Neural cell (in vitro differentiated cells): ENCODE results near the gene TIRAP. TPM values are rescaled to one million over a fixed set of nuclear protein-coding genes. Genes with fewer than 3 reads are reported as not detected.
"Not testable (repeated sequence)": the region's sequence is repeated elsewhere in the genome, so short reads cannot be mapped to it uniquely, and the experiment has no call there.

ENCODE experiments used
- H2AFZ ChIP-seq: fragments of 200-600, 300-800 bp; sonication (generic), shearing (Covaris generic); 2 replicates; pipeline ENCODE4 v1.6.0; 2014; ENCODE audit warnings: low read depth, mild to moderate bottlenecking, antibody characterized with exemption, low read length, moderate library complexity
- H3F3A ChIP-seq: fragments of 200-600 bp; shearing (Covaris generic); 2 replicates; pipeline ENCODE4 v1.6.1; 2016; ENCODE audit warnings: mild to moderate bottlenecking, moderate library complexity, mixed read lengths, antibody characterized with exemption, low read length; ENCODE audit not compliant: insufficient read depth, poor library complexity, severe bottlenecking
- H3K27ac ChIP-seq: fragments of 200-600, 300-800 bp; sonication (generic), shearing (Covaris generic); 2 replicates; pipeline ENCODE4 v1.5.1; 2014; ENCODE audit warnings: mild to moderate bottlenecking, low read length, moderate library complexity
- H3K27me3 ChIP-seq: fragments of 300-800, 200-600 bp; sonication (generic), shearing (Covaris generic); 2 replicates; pipeline ENCODE4 v1.6.0; 2014; ENCODE audit warnings: mild to moderate bottlenecking, low read depth, low read length, moderate library complexity; ENCODE audit not compliant: insufficient read depth
- H3K36me3 ChIP-seq: fragments of 300-800, 200-600 bp; sonication (generic), shearing (Covaris generic); 2 replicates; pipeline ENCODE4 v1.5.1; 2014; ENCODE audit warnings: mild to moderate bottlenecking, antibody characterized with exemption, low read length, moderate library complexity; ENCODE audit not compliant: insufficient read depth
- H3K4me2 ChIP-seq: fragments of 300-800, 200-600 bp; sonication (generic), shearing (Covaris generic); 2 replicates; pipeline ENCODE4 v1.6.0; 2014; ENCODE audit warnings: mild to moderate bottlenecking, low read length
- H3K4me3 ChIP-seq: fragments of 300-800, 200-600 bp; sonication (generic), shearing (Covaris generic); 2 replicates; pipeline ENCODE4 v1.5.1; 2014; ENCODE audit warnings: mild to moderate bottlenecking, low read length, moderate library complexity
- H3K79me2 ChIP-seq: fragments of 200-600 bp; shearing (Covaris generic); replicated peaks from 2 replicates; pipeline ENCODE4 v1.6.0; 2014; ENCODE audit warnings: mild to moderate bottlenecking, low read length, moderate library complexity; ENCODE audit not compliant: insufficient read depth
- H3K9ac ChIP-seq: fragments of 300-800, 200-600 bp; sonication (generic), shearing (Covaris generic); 2 replicates; pipeline ENCODE4 v1.6.1; 2016; ENCODE audit warnings: mild to moderate bottlenecking, low read length, mixed read lengths
- H3K9me2 ChIP-seq: fragments of 200-600 bp; shearing (Covaris generic); 2 replicates; pipeline ENCODE4 v1.6.1; 2016; ENCODE audit warnings: mild to moderate bottlenecking, low read length, mixed read lengths; ENCODE audit not compliant: insufficient read depth
- H3K9me3 ChIP-seq: fragments of 200-600, 300-800 bp; sonication (generic), shearing (Covaris generic); 2 replicates; pipeline ENCODE4 v1.6.1; 2016; ENCODE audit warnings: mild to moderate bottlenecking, mixed run types, low read length, moderate library complexity, mixed read lengths
- H4K20me1 ChIP-seq: fragments of 200-600 bp; shearing (Covaris generic); 2 replicates; pipeline ENCODE4 v1.6.1; 2016; ENCODE audit warnings: mild to moderate bottlenecking, mixed run types; ENCODE audit not compliant: insufficient read depth
- CTCF ChIP-seq: fragments of 450-650 bp; IDR thresholded peaks from 2 replicates; pipeline ENCODE4 v1.5.1; 2014; ENCODE audit warnings: antibody characterized with exemption, mild to moderate bottlenecking, moderate library complexity; ENCODE audit not compliant: poor library complexity, severe bottlenecking
- EP300 ChIP-seq: fragments of 450-650 bp; conservative IDR thresholded peaks from 2 replicates; pipeline ENCODE4 v1.6.1; 2014; ENCODE audit warnings: antibody characterized with exemption, mild to moderate bottlenecking, moderate library complexity; ENCODE audit not compliant: poor library complexity, severe bottlenecking
- EZH2 ChIP-seq: fragments of 200-600, 300-800 bp; shearing (Covaris generic), sonication (generic); IDR thresholded peaks from 2 replicates; pipeline ENCODE4 v1.6.1; 2014; ENCODE audit warnings: antibody characterized with exemption, low read length, borderline replicate concordance, mild to moderate bottlenecking; ENCODE audit not compliant: insufficient read depth, poor library complexity, severe bottlenecking
- MXI1 ChIP-seq: fragments of 450-650 bp; conservative IDR thresholded peaks from 2 replicates; pipeline ENCODE4 v1.6.1; 2014; ENCODE audit warnings: antibody characterized with exemption, mild to moderate bottlenecking; ENCODE audit not compliant: poor library complexity, severe bottlenecking
- POLR2AphosphoS5 ChIP-seq: IDR thresholded peaks from 2 replicates; pipeline ENCODE4 v1.6.1; 2012
- RAD21 ChIP-seq: fragments of 450-650 bp; conservative IDR thresholded peaks from 2 replicates; pipeline ENCODE4 v1.6.1; 2014; ENCODE audit warnings: antibody characterized with exemption, mild to moderate bottlenecking, moderate library complexity
- REST ChIP-seq: IDR thresholded peaks from 2 replicates; pipeline ENCODE4 v1.6.1; 2012; ENCODE audit warnings: borderline replicate concordance
- SMC3 ChIP-seq: fragments of 450-650 bp; conservative IDR thresholded peaks from 2 replicates; pipeline ENCODE4 v1.6.1; 2014; ENCODE audit warnings: antibody characterized with exemption, mild to moderate bottlenecking, moderate library complexity; ENCODE audit not compliant: poor library complexity
- TAF1 ChIP-seq: IDR thresholded peaks from 2 replicates; pipeline ENCODE4 v1.6.1; 2012; ENCODE audit warnings: low read depth
- polyA plus RNA-seq: library from polyadenylated mRNA; depleted of rRNA; stranded (reverse); fragments of >200 nt; gene quantifications from 2 replicates; pipeline ENCODE4 v1.2.3, GENCODE V29; 2014

TIRAP gene
- polyA plus RNA-seq, 1 donor from 2014 or later = 3.6 TPM

GRCh38 chr11:126254819-126255218 lies 28.1 kb upstream of the TIRAP start:
- no peak overlapping the region for H3K27ac ChIP-seq
- no peak overlapping the region for H3K4me3 ChIP-seq
- H4K20me1 ChIP-seq = no peaks in the 10 kb centered on the region
- H3K36me3 ChIP-seq = peaks cover 19% of the 10 kb centered on the region
- no peak for TF ChIP-seq RAD21
- TF ChIP-seq POLR2AphosphoS5 = no peak
- TF ChIP-seq EP300 = no peak
- TF ChIP-seq MXI1 = no peak
- no peak for TF ChIP-seq TAF1
- no peak for TF ChIP-seq CTCF
- TF ChIP-seq REST = no peak
- TF ChIP-seq EZH2 = no peak
- TF ChIP-seq SMC3 = no peak
- no peaks in the 10 kb centered on the region for H3K79me2 ChIP-seq
- no peak overlapping the region for H3K9ac ChIP-seq
- no peaks in the 10 kb centered on the region for H3F3A ChIP-seq
- H3K9me2 ChIP-seq = no peaks in the 10 kb centered on the region
- H3K27me3 ChIP-seq = no peaks in the 10 kb centered on the region
- H3K9me3 ChIP-seq = no peaks in the 10 kb centered on the region
- no peak overlapping the region for H3K4me2 ChIP-seq
- no peak overlapping the region for H2AFZ ChIP-seq

DNA sequence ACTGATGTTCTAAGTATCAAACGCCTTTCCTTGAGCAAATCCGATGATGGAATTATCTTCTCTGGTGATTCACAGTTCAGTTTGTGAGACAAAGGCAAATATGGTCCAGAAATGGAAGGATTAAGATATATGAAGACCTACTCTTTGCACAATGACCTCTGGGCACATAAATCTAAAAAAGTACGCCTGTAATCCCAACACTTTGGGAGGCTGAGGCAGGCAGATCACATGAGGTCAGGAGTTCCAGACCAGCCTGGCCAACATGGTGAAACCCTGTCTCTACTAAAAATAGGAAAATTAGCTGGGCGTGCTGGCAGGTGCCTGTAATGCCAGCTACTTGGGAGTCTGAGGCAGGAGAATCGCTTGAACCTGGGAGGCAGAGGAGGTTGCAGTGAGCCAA lies 27.4 kb upstream of the TIRAP start:
- H3K27me3 ChIP-seq, H3K4me2 ChIP-seq, H3K4me3 ChIP-seq, H4K20me1 ChIP-seq, H3K9me2 ChIP-seq, H3F3A ChIP-seq, H3K27ac ChIP-seq, H3K9me3 ChIP-seq, H3K9ac ChIP-seq, H2AFZ ChIP-seq, H3K79me2 ChIP-seq: not testable (repeated sequence)
- peaks cover 19% of the 10 kb centered on the region for H3K36me3 ChIP-seq

- H3K27me3 ChIP-seq = no peaks in the 10 kb centered on the region
- no peaks in the 10 kb centered on the region for H3K9me3 ChIP-seq
- H3K4me2 ChIP-seq = no peak overlapping the region
- H4K20me1 ChIP-seq = no peaks in the 10 kb centered on the region
- no peak for TF ChIP-seq SMC3
- no peak for TF ChIP-seq EZH2
- TF ChIP-seq CTCF = no peak
- no peak for TF ChIP-seq REST
- no peak for TF ChIP-seq TAF1
- no peak for TF ChIP-seq RAD21
- no peak for TF ChIP-seq POLR2AphosphoS5
- no peak for TF ChIP-seq MXI1
- no peak for TF ChIP-seq EP300
- no peak overlapping the region for H3K27ac ChIP-seq
- no peak overlapping the region for H2AFZ ChIP-seq
- no peaks in the 10 kb centered on the region for H3F3A ChIP-seq
- H3K36me3 ChIP-seq = peaks cover 19% of the 10 kb centered on the region
- no peak overlapping the region for H3K9ac ChIP-seq
- no peak overlapping the region for H3K4me3 ChIP-seq
- no peaks in the 10 kb centered on the region for H3K9me2 ChIP-seq
- no peaks in the 10 kb centered on the region for H3K79me2 ChIP-seq
Observed at GRCh38 chr11:126256216-126256615, 26.7 kb upstream of the TIRAP start.
